ENCODE data around the gene ACACA. TPM values are rescaled to one million over a fixed set of nuclear protein-coding genes. Genes with fewer than 3 reads are reported as not detected.
A peak's percentile ranks its signal among the peaks of the same experiment; 100 is the strongest.

The ACACA gene
- total RNA-seq, 1 donor from 2014 or later: 44.8 TPM

- no peak for FAIRE-seq
- H3K27me3 ChIP-seq (ENCODE audit: control insufficient read depth, insufficient read depth, low read length): no peaks in the 10 kb centered on the region
- H3K36me3 ChIP-seq (ENCODE audit: control insufficient read depth, insufficient read depth, low read length): peaks cover 15% of the 10 kb centered on the region
Measured at GRCh38 chr17:37240381-37240780, 166.3 kb downstream of the ACACA start.

GRCh38 chr17:37239690-37240334, 166.8 kb downstream of the ACACA start:
- peaks cover 15% of the 10 kb centered on the region for H3K36me3 ChIP-seq (ENCODE audit: control insufficient read depth, insufficient read depth, low read length)

More at GRCh38 chr17:37240381-37240780, 166.3 kb downstream of the ACACA start:
- no peak for DNase-seq (ENCODE audit: low read depth)
- TF ChIP-seq CTCF (IDR thresholded peaks at IDR 0.05; ENCODE audit: insufficient read depth, low read length, severe bottlenecking): no peak
- H3K4me3 ChIP-seq (ENCODE audit: low read depth, low read length): no peak overlapping the region

GRCh38 chr17:37234106-37234505, 172.5 kb downstream of the ACACA start:
- peaks cover 21% of the 10 kb centered on the region for H3K36me3 ChIP-seq (ENCODE audit: control insufficient read depth, insufficient read depth, low read length)
- no peak for FAIRE-seq

More at GRCh38 chr17:37239690-37240334, 166.8 kb downstream of the ACACA start:
- no peak for FAIRE-seq
- Histone ChIP-seq H3K4me3 (ENCODE audit: low read depth, low read length) (no peak overlapping the region), H3K27me3 (ENCODE audit: control insufficient read depth, insufficient read depth, low read length) (no peaks in the 10 kb centered on the region)
- peak; percentile 58 for DNase-seq (ENCODE audit: low read depth)
- peak; percentile 39 for TF ChIP-seq CTCF (IDR thresholded peaks at IDR 0.05; ENCODE audit: insufficient read depth, low read length, severe bottlenecking)

GRCh38 chr17:37233036-37233435, 173.6 kb downstream of the ACACA start:
- peaks cover 18% of the 10 kb centered on the region for H3K36me3 ChIP-seq (ENCODE audit: control insufficient read depth, insufficient read depth, low read length)
- DNase-seq (ENCODE audit: low read depth) (no peak), FAIRE-seq (no peak)
- no peak for TF ChIP-seq CTCF (IDR thresholded peaks at IDR 0.05; ENCODE audit: insufficient read depth, low read length, severe bottlenecking)
- no peak overlapping the region for H3K4me3 ChIP-seq (ENCODE audit: low read depth, low read length)
- H3K27me3 ChIP-seq (ENCODE audit: control insufficient read depth, insufficient read depth, low read length): no peaks in the 10 kb centered on the region

More at GRCh38 chr17:37234106-37234505, 172.5 kb downstream of the ACACA start:
- H3K27me3 ChIP-seq (ENCODE audit: control insufficient read depth, insufficient read depth, low read length): no peaks in the 10 kb centered on the region
- H3K4me3 ChIP-seq (ENCODE audit: low read depth, low read length): no peak overlapping the region
- no peak for DNase-seq (ENCODE audit: low read depth)
- TF ChIP-seq CTCF (IDR thresholded peaks at IDR 0.05; ENCODE audit: insufficient read depth, low read length, severe bottlenecking): no peak

GRCh38 chr17:37231887-37232286, 174.7 kb downstream of the ACACA start:
- H3K4me3 ChIP-seq (ENCODE audit: low read depth, low read length): no peak overlapping the region
- H3K27me3 ChIP-seq (ENCODE audit: control insufficient read depth, insufficient read depth, low read length): no peaks in the 10 kb centered on the region
- peaks cover 17% of the 10 kb centered on the region for H3K36me3 ChIP-seq (ENCODE audit: control insufficient read depth, insufficient read depth, low read length)
- FAIRE-seq (no peak), DNase-seq (ENCODE audit: low read depth) (no peak)
- no peak for TF ChIP-seq CTCF (IDR thresholded peaks at IDR 0.05; ENCODE audit: insufficient read depth, low read length, severe bottlenecking)

GRCh38 chr17:37230633-37231032, 176.0 kb downstream of the ACACA start:
- no peak for TF ChIP-seq CTCF (IDR thresholded peaks at IDR 0.05; ENCODE audit: insufficient read depth, low read length, severe bottlenecking)
- DNase-seq (ENCODE audit: low read depth): no peak

More at GRCh38 chr17:37230633-37231032, 176.0 kb downstream of the ACACA start:
- H3K4me3 ChIP-seq (ENCODE audit: low read depth, low read length): no peak overlapping the region
- no peaks in the 10 kb centered on the region for H3K27me3 ChIP-seq (ENCODE audit: control insufficient read depth, insufficient read depth, low read length)
- peaks cover 20% of the 10 kb centered on the region for H3K36me3 ChIP-seq (ENCODE audit: control insufficient read depth, insufficient read depth, low read length)
- no peak for FAIRE-seq

Data from bronchial epithelial cell (primary cell).